ENCODE data around the gene APPL1.

The APPL1 gene

DNA sequence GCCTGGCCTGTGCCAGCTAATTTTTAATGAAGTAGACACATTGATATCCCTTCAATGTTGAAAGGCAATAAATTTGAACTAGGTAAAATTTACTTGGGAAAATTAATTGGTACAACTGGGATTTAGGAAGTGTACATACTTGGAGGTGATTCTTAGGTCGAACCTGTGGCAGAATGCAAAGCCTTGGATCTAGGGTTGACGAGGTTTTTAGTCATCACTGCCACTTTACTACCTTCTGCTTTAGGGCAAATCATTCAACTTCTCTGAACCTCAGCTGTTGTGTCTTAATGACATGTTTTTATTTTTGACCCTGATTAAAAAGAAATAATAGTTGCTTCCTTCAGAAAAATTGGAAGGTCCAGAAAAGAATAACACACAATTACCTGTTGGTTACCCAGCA, 2.5 kb downstream of the APPL1 start:
- peaks cover 29% of the 10 kb centered on the region for H3K4me1 Mint-ChIP-seq
- ATAC-seq (replicated peaks; ENCODE audit: extremely low read depth, poor library complexity, severe bottlenecking) (no peak), DNase-seq (ENCODE audit: low spot score in 2 of 2) (no peak)
- peaks cover 8% of the 10 kb centered on the region for H3K36me3 Mint-ChIP-seq (ENCODE audit: insufficient read depth)
- no peaks in the 10 kb centered on the region for H3K27me3 Mint-ChIP-seq
- H3K9me3 Mint-ChIP-seq = no peaks in the 10 kb centered on the region
- H3K27ac Mint-ChIP-seq (ENCODE audit: low read depth) = no peak overlapping the region
- no peak overlapping the region for H3K4me3 Mint-ChIP-seq

DNA sequence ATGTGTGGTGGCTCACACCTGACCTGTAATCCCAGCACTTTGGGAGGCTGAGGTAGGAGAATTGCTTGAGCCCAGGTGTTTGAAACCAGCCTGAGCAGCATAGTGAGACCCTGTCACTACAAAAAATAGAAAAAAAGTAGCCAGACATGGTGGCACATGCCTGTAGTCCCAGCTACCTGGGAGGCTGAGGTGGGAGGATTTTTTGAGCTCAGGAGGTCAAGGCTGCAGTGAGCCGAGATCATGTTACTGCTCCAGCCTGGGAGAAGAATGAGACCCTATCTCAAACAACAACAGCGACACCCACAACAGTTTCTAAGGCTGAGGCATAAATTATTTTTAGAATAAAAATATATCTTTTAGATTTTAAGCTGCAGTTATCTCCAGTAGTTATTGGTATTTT, 6.3 kb downstream of the APPL1 start:
- Mint-ChIP-seq H3K4me3 (no peak overlapping the region), H3K27ac (ENCODE audit: low read depth) (no peak overlapping the region), H3K9me3 (no peaks in the 10 kb centered on the region), H3K36me3 (ENCODE audit: insufficient read depth) (peaks cover 13% of the 10 kb centered on the region), H3K27me3 (no peaks in the 10 kb centered on the region), H3K4me1 (peaks cover 17% of the 10 kb centered on the region)
- ATAC-seq (replicated peaks; ENCODE audit: extremely low read depth, poor library complexity, severe bottlenecking) = no peak
- no peak for DNase-seq (ENCODE audit: low spot score in 2 of 2)

DNA sequence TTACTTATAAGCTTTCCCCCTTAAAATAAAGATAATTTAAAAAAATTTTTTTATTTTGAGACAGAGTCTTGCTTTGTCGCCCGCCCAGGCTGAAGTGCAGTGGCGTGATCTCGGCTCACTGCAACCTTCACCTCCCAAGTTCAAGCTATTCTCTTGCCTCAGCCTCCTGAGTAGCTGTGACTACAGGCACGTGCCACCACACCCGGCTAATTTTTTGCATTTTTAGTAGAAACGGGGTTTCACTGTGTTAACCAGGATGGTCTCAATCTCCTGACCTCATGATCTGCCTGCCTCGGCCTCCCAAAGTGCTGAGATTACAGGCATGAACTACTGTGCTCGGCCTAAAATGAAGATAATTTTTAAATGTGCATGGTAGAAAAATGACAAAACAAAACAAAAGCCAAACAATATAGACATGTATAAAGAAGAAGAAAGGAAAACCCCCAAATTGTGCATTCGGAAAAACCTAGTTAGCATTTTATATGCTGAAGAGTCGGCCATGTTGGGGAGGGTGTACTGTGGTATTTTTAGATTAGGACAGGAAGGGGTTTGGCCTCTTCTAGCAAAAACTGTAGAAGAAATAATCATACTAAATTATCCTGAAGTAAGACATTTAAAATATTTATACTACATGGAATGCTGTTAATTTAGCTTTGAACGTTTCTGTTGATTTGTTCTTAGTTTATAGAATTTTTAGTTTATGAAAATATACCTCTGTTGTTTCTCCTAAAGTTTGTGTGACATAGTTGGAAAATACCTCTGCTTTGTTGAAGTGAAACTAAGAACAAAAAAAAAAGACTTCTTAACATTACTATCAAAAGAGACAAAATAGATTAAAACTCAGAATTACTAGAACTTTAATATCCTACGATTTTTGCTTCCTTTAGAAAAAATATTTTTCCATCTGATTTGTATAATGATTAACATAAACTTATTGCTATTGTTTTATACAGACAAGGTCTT, 7.4 kb downstream of the APPL1 start:
- ATAC-seq (replicated peaks; ENCODE audit: extremely low read depth, poor library complexity, severe bottlenecking) = no peak
- Mint-ChIP-seq H3K9me3 (no peaks in the 10 kb centered on the region), H3K27me3 (no peaks in the 10 kb centered on the region), H3K27ac (ENCODE audit: low read depth) (no peak overlapping the region), H3K4me1 (peaks cover 6% of the 10 kb centered on the region), H3K4me3 (no peak overlapping the region), H3K36me3 (ENCODE audit: insufficient read depth) (peaks cover 16% of the 10 kb centered on the region)
- DNase-seq (ENCODE audit: low spot score in 2 of 2) = no peak

DNA sequence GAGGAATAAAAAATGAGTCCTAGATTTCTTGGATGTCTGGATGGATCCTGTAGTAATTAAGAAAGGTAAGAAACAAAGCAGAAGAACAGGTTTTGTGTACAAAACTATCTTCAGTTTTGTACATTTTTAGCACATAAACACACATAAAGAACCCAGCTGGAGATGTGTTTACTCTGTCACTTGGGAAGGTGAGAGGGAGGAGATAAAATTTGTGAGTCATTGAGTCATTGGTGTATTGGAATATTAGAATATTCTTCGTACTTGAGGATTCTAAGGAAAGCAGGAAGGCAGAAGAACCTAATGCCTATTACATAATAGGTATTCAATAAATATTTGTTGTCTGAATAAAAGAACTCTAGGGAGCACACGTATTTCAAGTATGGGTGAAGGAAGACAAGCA, 17.4 kb downstream of the APPL1 start:
- ATAC-seq (replicated peaks; ENCODE audit: extremely low read depth, poor library complexity, severe bottlenecking) = no peak
- H3K27me3 Mint-ChIP-seq = no peaks in the 10 kb centered on the region

DNA sequence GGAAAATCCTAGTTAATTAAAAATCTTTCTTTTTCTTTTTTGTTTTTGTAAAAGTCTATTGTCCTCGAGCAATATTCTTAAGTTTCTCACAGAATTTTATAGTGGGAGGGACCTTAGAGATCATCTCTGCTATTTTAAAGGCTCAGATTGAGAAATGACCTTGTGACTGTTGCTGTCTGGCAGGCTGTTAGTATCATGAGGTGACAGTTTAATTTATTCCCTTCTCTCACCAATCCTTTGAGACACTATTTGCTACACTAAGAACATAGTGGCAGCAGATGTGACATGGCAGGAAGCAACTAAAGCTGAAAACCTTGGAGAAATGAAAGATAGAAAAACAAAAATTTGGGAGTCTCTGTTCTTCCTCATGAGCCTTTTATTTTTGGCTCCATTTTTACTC, 24.9 kb downstream of the APPL1 start:
- DNase-seq (ENCODE audit: low spot score in 2 of 2) (no peak), ATAC-seq (replicated peaks; ENCODE audit: extremely low read depth, poor library complexity, severe bottlenecking) (no peak)
- H3K9me3 Mint-ChIP-seq = no peaks in the 10 kb centered on the region
- no peaks in the 10 kb centered on the region for H3K4me1 Mint-ChIP-seq
- no peak overlapping the region for H3K27ac Mint-ChIP-seq (ENCODE audit: low read depth)
- H3K4me3 Mint-ChIP-seq = no peak overlapping the region
- no peaks in the 10 kb centered on the region for H3K27me3 Mint-ChIP-seq
- peaks cover 33% of the 10 kb centered on the region for H3K36me3 Mint-ChIP-seq (ENCODE audit: insufficient read depth)

More for the DNA sequence above, 17.4 kb downstream of the APPL1 start:
- Mint-ChIP-seq H3K36me3 (ENCODE audit: insufficient read depth) (peaks cover 55% of the 10 kb centered on the region), H3K9me3 (no peaks in the 10 kb centered on the region), H3K4me1 (no peaks in the 10 kb centered on the region), H3K4me3 (no peak overlapping the region), H3K27ac (ENCODE audit: low read depth) (no peak overlapping the region)
- no peak for DNase-seq (ENCODE audit: low spot score in 2 of 2)

DNA sequence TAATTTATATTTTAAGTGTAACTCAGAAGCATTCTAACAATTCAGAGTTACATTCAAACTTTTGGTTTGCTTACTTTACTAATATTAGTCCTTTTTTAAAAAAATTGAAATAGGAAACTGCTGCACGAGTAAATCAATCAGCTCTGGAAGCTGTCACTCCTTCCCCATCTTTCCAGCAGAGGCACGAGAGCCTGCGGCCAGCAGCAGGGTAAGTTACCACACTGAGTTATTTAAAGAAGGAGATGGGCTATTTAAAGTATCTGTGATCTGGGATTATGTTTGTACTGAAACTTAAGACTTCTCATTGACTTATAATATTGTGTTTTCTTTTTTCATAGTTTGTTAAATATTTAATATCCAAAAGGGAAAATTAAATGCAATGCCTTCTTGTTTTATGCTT, 29.3 kb downstream of the APPL1 start:
- Mint-ChIP-seq H3K9me3 (no peaks in the 10 kb centered on the region), H3K4me3 (no peak overlapping the region), H3K27me3 (no peaks in the 10 kb centered on the region), H3K36me3 (ENCODE audit: insufficient read depth) (peaks cover 40% of the 10 kb centered on the region), H3K27ac (ENCODE audit: low read depth) (no peak overlapping the region), H3K4me1 (no peaks in the 10 kb centered on the region)
- DNase-seq (ENCODE audit: low spot score in 2 of 2) = no peak
- no peak for ATAC-seq (replicated peaks; ENCODE audit: extremely low read depth, poor library complexity, severe bottlenecking)

DNA sequence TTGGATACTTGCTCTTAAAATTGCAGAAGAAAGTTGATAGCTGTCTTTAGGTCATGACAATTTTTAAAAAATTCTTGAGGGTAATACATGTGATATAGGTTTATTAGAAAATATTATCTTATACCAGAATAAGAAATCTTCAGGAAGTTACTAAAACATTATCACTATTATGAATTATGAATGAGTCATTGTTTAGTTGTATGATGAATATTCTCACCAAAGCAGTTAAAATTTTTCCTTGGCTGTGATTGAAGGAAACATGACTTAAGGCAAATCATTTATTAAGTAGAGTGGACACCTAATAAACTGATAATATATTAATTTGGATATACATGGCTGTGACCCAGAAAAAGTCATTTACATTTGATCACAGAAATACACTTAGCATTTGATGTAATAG, 30.1 kb downstream of the APPL1 start:
- Mint-ChIP-seq H3K36me3 (ENCODE audit: insufficient read depth) (peaks cover 44% of the 10 kb centered on the region), H3K27ac (ENCODE audit: low read depth) (no peak overlapping the region), H3K4me1 (no peaks in the 10 kb centered on the region), H3K9me3 (no peaks in the 10 kb centered on the region), H3K4me3 (no peak overlapping the region), H3K27me3 (no peaks in the 10 kb centered on the region)
- DNase-seq (ENCODE audit: low spot score in 2 of 2) = no peak
- ATAC-seq (replicated peaks; ENCODE audit: extremely low read depth, poor library complexity, severe bottlenecking) = no peak

DNA sequence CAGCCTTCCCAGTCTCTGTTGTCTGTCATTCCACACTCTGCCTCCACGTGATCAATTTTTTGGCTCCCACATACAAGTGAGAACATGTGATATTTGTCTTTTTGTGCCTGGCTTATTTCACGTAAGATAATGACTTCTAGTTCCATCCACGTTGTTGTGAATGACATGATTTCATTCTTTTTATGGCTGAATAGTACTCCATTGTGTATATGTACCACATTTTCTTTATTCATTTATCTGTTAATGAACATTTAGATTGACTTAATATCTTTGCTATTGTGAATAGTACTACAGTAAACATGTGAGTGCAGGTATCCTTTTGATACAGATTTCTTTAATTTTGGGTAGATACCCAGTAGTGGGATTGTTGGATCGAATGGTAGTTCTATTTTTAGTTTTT, 33.6 kb downstream of the APPL1 start:
- H3K9me3 Mint-ChIP-seq = peaks cover 5% of the 10 kb centered on the region
- H3K36me3 Mint-ChIP-seq (ENCODE audit: insufficient read depth) = peaks cover 60% of the 10 kb centered on the region
- H3K27ac Mint-ChIP-seq (ENCODE audit: low read depth) = no peak overlapping the region
- H3K27me3 Mint-ChIP-seq = no peaks in the 10 kb centered on the region
- H3K4me1 Mint-ChIP-seq = peaks cover 5% of the 10 kb centered on the region
- no peak overlapping the region for H3K4me3 Mint-ChIP-seq
- no peak for ATAC-seq (replicated peaks; ENCODE audit: extremely low read depth, poor library complexity, severe bottlenecking)
- DNase-seq (ENCODE audit: low spot score in 2 of 2) = no peak

DNA sequence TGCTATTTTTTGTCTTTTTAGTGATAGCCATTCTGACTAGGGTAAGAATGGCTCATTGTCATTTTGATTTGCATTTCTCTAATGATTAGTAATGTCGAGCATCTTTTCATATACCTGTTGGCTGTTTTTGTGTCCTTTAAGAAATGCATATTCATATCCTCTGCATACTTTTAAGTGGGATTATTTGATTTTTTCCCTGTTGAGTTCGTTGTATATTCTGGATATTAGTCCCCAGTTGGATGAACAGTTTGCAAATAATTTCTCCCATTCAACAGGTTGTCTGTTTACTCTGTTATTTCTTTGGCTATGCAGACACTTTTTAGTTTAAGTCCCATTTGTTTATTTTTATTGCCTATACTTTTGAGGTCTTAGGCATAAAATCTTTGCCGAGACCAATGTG, 34.4 kb downstream of the APPL1 start:
- no peak overlapping the region for H3K4me3 Mint-ChIP-seq
- ATAC-seq (replicated peaks; ENCODE audit: extremely low read depth, poor library complexity, severe bottlenecking) (no peak), DNase-seq (ENCODE audit: low spot score in 2 of 2) (no peak)
- peaks cover 5% of the 10 kb centered on the region for H3K9me3 Mint-ChIP-seq
- H3K36me3 Mint-ChIP-seq (ENCODE audit: insufficient read depth) = peaks cover 64% of the 10 kb centered on the region
- H3K4me1 Mint-ChIP-seq = peaks cover 5% of the 10 kb centered on the region
- no peaks in the 10 kb centered on the region for H3K27me3 Mint-ChIP-seq
- H3K27ac Mint-ChIP-seq (ENCODE audit: low read depth) = no peak overlapping the region

DNA sequence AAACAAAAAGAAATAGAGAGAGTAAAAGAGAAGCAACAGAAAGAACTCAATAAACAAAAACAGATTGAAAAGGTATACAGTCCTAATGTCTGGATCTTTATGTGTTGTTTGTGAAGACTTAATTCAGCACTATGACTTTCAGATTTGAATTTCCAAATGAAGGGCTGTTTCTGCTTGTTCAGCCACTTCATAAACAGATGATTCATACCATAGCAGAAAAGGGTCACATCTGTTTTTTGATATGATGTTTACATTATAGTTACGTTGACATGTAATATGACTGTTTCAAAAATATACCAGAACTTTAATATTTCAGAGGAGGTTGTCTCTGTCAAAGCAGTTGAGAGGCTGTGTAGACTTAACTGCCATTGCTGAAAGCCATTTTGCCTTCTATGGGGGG, 40.9 kb downstream of the APPL1 start:
- DNase-seq (ENCODE audit: low spot score in 2 of 2) = no peak
- peaks cover 46% of the 10 kb centered on the region for H3K36me3 Mint-ChIP-seq (ENCODE audit: insufficient read depth)
- no peak overlapping the region for H3K4me3 Mint-ChIP-seq
- no peak for ATAC-seq (replicated peaks; ENCODE audit: extremely low read depth, poor library complexity, severe bottlenecking)
- peaks cover 5% of the 10 kb centered on the region for H3K4me1 Mint-ChIP-seq
- H3K27me3 Mint-ChIP-seq = no peaks in the 10 kb centered on the region
- no peak overlapping the region for H3K27ac Mint-ChIP-seq (ENCODE audit: low read depth)
- H3K9me3 Mint-ChIP-seq = peaks cover 3% of the 10 kb centered on the region

DNA sequence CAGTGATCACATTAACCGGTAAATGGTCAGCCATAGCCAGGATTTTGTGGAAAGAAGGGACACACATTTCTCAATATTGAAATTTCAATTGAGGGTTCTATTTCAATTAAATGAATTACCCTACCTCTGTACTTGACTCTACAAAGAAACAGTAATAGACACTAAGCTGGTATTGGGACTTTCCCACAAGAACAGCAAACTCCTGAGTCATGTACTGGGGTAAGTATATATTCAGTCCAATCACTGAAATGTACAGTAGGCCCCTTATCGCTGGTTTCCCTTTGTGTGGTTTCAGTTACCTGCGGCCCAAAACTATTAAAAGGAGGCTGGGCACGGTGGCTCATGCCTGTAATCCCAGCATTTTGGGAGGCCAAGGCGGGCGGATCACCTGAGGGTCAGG, 47.3 kb downstream of the APPL1 start:
- no peak for DNase-seq (ENCODE audit: low spot score in 2 of 2)

DNA sequence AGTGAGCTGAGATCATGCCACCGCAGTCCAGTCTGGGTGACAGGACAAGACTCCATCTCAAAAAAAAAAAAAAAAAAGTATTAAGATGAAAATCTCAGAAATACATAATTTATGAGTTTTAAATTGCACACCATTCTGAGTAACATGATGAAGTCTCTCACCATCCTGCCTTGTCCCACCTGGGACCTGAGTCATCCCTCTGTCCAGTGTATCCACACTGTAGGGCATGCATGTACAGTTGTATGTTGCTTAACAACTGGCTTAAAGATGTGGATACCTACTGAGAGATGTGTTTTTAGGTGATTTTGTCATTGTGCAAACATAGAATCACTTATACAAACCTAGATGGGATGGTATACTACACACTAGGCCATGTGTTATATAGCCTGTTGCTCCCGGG, 47.9 kb downstream of the APPL1 start:
- Mint-ChIP-seq H3K9me3 (no peaks in the 10 kb centered on the region), H3K4me1 (no peaks in the 10 kb centered on the region), H3K27ac (ENCODE audit: low read depth) (no peak overlapping the region), H3K27me3 (no peaks in the 10 kb centered on the region), H3K4me3 (no peak overlapping the region), H3K36me3 (ENCODE audit: insufficient read depth) (peaks cover 12% of the 10 kb centered on the region)
- no peak for DNase-seq (ENCODE audit: low spot score in 2 of 2)
- no peak for ATAC-seq (replicated peaks; ENCODE audit: extremely low read depth, poor library complexity, severe bottlenecking)

More for the DNA sequence above, 47.3 kb downstream of the APPL1 start:
- Mint-ChIP-seq H3K27ac (ENCODE audit: low read depth) (no peak overlapping the region), H3K4me1 (no peaks in the 10 kb centered on the region), H3K36me3 (ENCODE audit: insufficient read depth) (peaks cover 12% of the 10 kb centered on the region), H3K27me3 (no peaks in the 10 kb centered on the region), H3K9me3 (no peaks in the 10 kb centered on the region), H3K4me3 (no peak overlapping the region)
- no peak for ATAC-seq (replicated peaks; ENCODE audit: extremely low read depth, poor library complexity, severe bottlenecking)

DNA sequence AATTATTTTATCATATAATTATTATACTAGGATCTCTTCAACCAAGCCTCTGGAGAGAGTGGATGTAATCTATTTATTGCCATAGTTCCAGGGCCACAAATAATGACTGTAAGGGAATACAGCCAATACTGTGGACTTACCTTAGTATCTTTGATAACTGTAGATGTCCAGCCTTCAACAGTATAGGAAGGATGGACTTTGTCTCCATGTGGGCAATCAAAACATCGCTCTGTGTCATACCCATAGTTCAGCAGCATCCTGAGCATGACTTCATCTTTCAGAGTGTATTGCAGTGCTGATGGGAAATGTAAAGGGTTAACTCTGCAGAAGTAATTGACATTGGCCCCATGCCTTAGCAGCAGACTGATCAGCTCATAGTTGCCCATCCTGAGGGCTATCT, 50.7 kb downstream of the APPL1 start:
- H3K9me3 Mint-ChIP-seq = no peaks in the 10 kb centered on the region
- H3K4me1 Mint-ChIP-seq = no peaks in the 10 kb centered on the region
- H3K36me3 Mint-ChIP-seq (ENCODE audit: insufficient read depth) = peaks cover 2% of the 10 kb centered on the region
- H3K4me3 Mint-ChIP-seq = no peak overlapping the region
- no peaks in the 10 kb centered on the region for H3K27me3 Mint-ChIP-seq
- ATAC-seq (replicated peaks; ENCODE audit: extremely low read depth, poor library complexity, severe bottlenecking) (no peak), DNase-seq (ENCODE audit: low spot score in 2 of 2) (no peak)
- no peak overlapping the region for H3K27ac Mint-ChIP-seq (ENCODE audit: low read depth)

Data from central memory CD8-positive, alpha-beta T cell (primary cell).